ENCODE data around the gene CAMK1D.

CAMK1D gene

GRCh38 chr10:12561307-12561706 lies 212.0 kb downstream of the CAMK1D start:
- no peak for DNase-seq (ENCODE audit: low read depth)

- no peak for DNase-seq (ENCODE audit: low read depth)
Observed at GRCh38 chr10:12561720-12562119, 212.4 kb downstream of the CAMK1D start.

- no peak for DNase-seq (ENCODE audit: low read depth)
Observed at GRCh38 chr10:12563489-12563888, 214.1 kb downstream of the CAMK1D start.

GRCh38 chr10:12564173-12564572 lies 214.8 kb downstream of the CAMK1D start:
- no peak for DNase-seq (ENCODE audit: low read depth)

GRCh38 chr10:12566161-12567115 lies 217.1 kb downstream of the CAMK1D start:
- DNase-seq (ENCODE audit: low read depth): no peak

- no peak for DNase-seq (ENCODE audit: low read depth)
Observed at GRCh38 chr10:12568391-12569009, 219.2 kb downstream of the CAMK1D start.

- DNase-seq (ENCODE audit: low read depth): no peak
Observed at GRCh38 chr10:12572281-12572680, 222.9 kb downstream of the CAMK1D start.

GRCh38 chr10:12577610-12578009 lies 228.3 kb downstream of the CAMK1D start:
- no peak for DNase-seq (ENCODE audit: low read depth)

- DNase-seq (ENCODE audit: low read depth): no peak
Observed at GRCh38 chr10:12579954-12580858, 230.9 kb downstream of the CAMK1D start.

GRCh38 chr10:12583891-12584595 lies 234.7 kb downstream of the CAMK1D start:
- no peak for DNase-seq (ENCODE audit: low read depth)

GRCh38 chr10:12586741-12587140 lies 237.4 kb downstream of the CAMK1D start:
- no peak for DNase-seq (ENCODE audit: low read depth)

- no peak for DNase-seq (ENCODE audit: low read depth)
Observed at GRCh38 chr10:12587451-12587888, 238.1 kb downstream of the CAMK1D start.

GRCh38 chr10:12588091-12588860 lies 238.9 kb downstream of the CAMK1D start:
- no peak for DNase-seq (ENCODE audit: low read depth)

GRCh38 chr10:12589291-12589690 lies 239.9 kb downstream of the CAMK1D start:
- DNase-seq (ENCODE audit: low read depth): no peak

GRCh38 chr10:12589791-12590190 lies 240.4 kb downstream of the CAMK1D start:
- DNase-seq (ENCODE audit: low read depth): no peak

GRCh38 chr10:12590675-12591659 lies 241.6 kb downstream of the CAMK1D start:
- DNase-seq (ENCODE audit: low read depth): no peak

GRCh38 chr10:12592967-12593366 lies 243.6 kb downstream of the CAMK1D start:
- no peak for DNase-seq (ENCODE audit: low read depth)

- DNase-seq (ENCODE audit: low read depth): no peak
Observed at GRCh38 chr10:12594448-12594944, 245.1 kb downstream of the CAMK1D start.

- no peak for DNase-seq (ENCODE audit: low read depth)
Observed at GRCh38 chr10:12595936-12596576, 246.7 kb downstream of the CAMK1D start.
